Urinary bladder (tissue), 4 donors: ENCODE measurements around the gene SORCS3. TPM values are rescaled to one million over a fixed set of nuclear protein-coding genes. Genes with fewer than 3 reads are reported as not detected.

ENCODE experiments used
- DNase-seq: peaks from one replicate; pipeline ENCODE4 v3.0.0-alpha.2; 2015; ENCODE audit errors: extremely low spot score
- H3K27ac ChIP-seq: one replicate; pipeline ENCODE4 v1.5.1; 2013; ENCODE audit warnings: low read depth, mild to moderate bottlenecking, moderate library complexity
- H3K36me3 ChIP-seq: one replicate; pipeline ENCODE4 v1.6.1; 2013; ENCODE audit warnings: mild to moderate bottlenecking, moderate library complexity; ENCODE audit not compliant: insufficient read depth
- H3K4me1 ChIP-seq: one replicate; pipeline ENCODE4 v1.6.1; 2013; ENCODE audit warnings: mild to moderate bottlenecking, moderate library complexity; ENCODE audit not compliant: insufficient read depth
- H3K4me3 ChIP-seq: one replicate; pipeline ENCODE4 v1.5.1; 2013; ENCODE audit warnings: low read depth, low read length
- WGBS: extraction: QIAGEN DNeasy Blood & Tissue Kit; methylation state at CpG from one replicate; pipeline ENCODE4 v1.1.7; 2013; 5-methylcytosine and 5-hydroxymethylcytosine counted together
- polyA plus RNA-seq: library from polyadenylated mRNA; stranded (reverse); fragments of 200-250 nt; gene quantifications from one replicate; pipeline ENCODE4 v1.2.3, GENCODE V29; 2013
- total RNA-seq: library from RNA; depleted of rRNA; stranded (reverse); fragments of >200 nt; gene quantifications from one replicate; pipeline ENCODE4 v1.2.3, GENCODE V29; 2014
- donor health status: healthy with polysubstance abuse.
- donor health status: healthy.

SORCS3 gene
- total and polyA plus RNA-seq, 2 donors, result 0.27 to 1.3 TPM

GRCh38 chr10:104966563-104967297 lies 325.6 kb downstream of the SORCS3 start:
- no peak for DNase-seq
- H3K27ac ChIP-seq, result no peak overlapping the region
- no peaks in the 10 kb centered on the region for H3K36me3 ChIP-seq
- H3K4me3 ChIP-seq, result no peak overlapping the region
- 54% methylated on average over 2 of the region's 2 CpGs for WGBS
- no peaks in the 10 kb centered on the region for H3K4me1 ChIP-seq

GRCh38 chr10:104980368-104980767 lies 339.3 kb downstream of the SORCS3 start:
- H3K36me3 ChIP-seq, result no peaks in the 10 kb centered on the region
- H3K27ac ChIP-seq, result no peak overlapping the region
- WGBS, result 79% methylated on average over 2 of the region's 2 CpGs
- H3K4me1 ChIP-seq, result no peaks in the 10 kb centered on the region
- H3K4me3 ChIP-seq, result no peak overlapping the region
- no peak for DNase-seq

GRCh38 chr10:104981995-104982394 lies 340.9 kb downstream of the SORCS3 start:
- no peak for DNase-seq
- 82% methylated on average over 4 of the region's 4 CpGs for WGBS
- Histone ChIP-seq H3K4me3 (no peak overlapping the region), H3K27ac (no peak overlapping the region), H3K36me3 (no peaks in the 10 kb centered on the region), H3K4me1 (no peaks in the 10 kb centered on the region)

GRCh38 chr10:104988686-104989085 lies 347.6 kb downstream of the SORCS3 start:
- 76% methylated on average over 1 of the region's 1 CpG for WGBS
- H3K27ac ChIP-seq, result no peak overlapping the region
- DNase-seq, result no peak
- no peaks in the 10 kb centered on the region for H3K4me1 ChIP-seq
- H3K36me3 ChIP-seq, result no peaks in the 10 kb centered on the region
- H3K4me3 ChIP-seq, result no peak overlapping the region

- H3K4me3 ChIP-seq, result no peak overlapping the region
- DNase-seq, result no peak
- H3K27ac ChIP-seq, result no peak overlapping the region
- no peaks in the 10 kb centered on the region for H3K36me3 ChIP-seq
- no peaks in the 10 kb centered on the region for H3K4me1 ChIP-seq
Measured at GRCh38 chr10:104989880-104990279, 348.8 kb downstream of the SORCS3 start.

- H3K36me3 ChIP-seq, result no peaks in the 10 kb centered on the region
- WGBS, result 77% methylated on average over 6 of the region's 6 CpGs
- DNase-seq, result no peak
- H3K27ac ChIP-seq, result no peak overlapping the region
- H3K4me1 ChIP-seq, result no peaks in the 10 kb centered on the region
- H3K4me3 ChIP-seq, result no peak overlapping the region
Measured at GRCh38 chr10:104993085-104993484, 352.0 kb downstream of the SORCS3 start.

- Histone ChIP-seq H3K36me3 (no peaks in the 10 kb centered on the region), H3K4me3 (no peak overlapping the region), H3K4me1 (no peaks in the 10 kb centered on the region), H3K27ac (no peak overlapping the region)
- WGBS, result 80% methylated on average over 2 of the region's 2 CpGs
- DNase-seq, result no peak
Measured at GRCh38 chr10:105001269-105001668, 360.2 kb downstream of the SORCS3 start.

GRCh38 chr10:105010411-105011121 lies 369.5 kb downstream of the SORCS3 start:
- H3K4me3 ChIP-seq, result no peak overlapping the region
- no peaks in the 10 kb centered on the region for H3K4me1 ChIP-seq
- H3K27ac ChIP-seq, result no peak overlapping the region
- H3K36me3 ChIP-seq, result no peaks in the 10 kb centered on the region
- no peak for DNase-seq
- 47% methylated on average over 2 of the region's 2 CpGs for WGBS

- Histone ChIP-seq H3K4me3 (no peak overlapping the region), H3K4me1 (no peaks in the 10 kb centered on the region), H3K27ac (no peak overlapping the region), H3K36me3 (no peaks in the 10 kb centered on the region)
- DNase-seq, result no peak
- 69% methylated on average over 2 of the region's 2 CpGs for WGBS
Measured at GRCh38 chr10:105017116-105017515, 376.0 kb downstream of the SORCS3 start.

GRCh38 chr10:105017691-105018090 lies 376.6 kb downstream of the SORCS3 start:
- Histone ChIP-seq H3K4me1 (no peaks in the 10 kb centered on the region), H3K27ac (no peak overlapping the region), H3K4me3 (no peak overlapping the region), H3K36me3 (no peaks in the 10 kb centered on the region)
- DNase-seq, result no peak

GRCh38 chr10:105023211-105024111 lies 382.4 kb downstream of the SORCS3 start:
- Histone ChIP-seq H3K4me1 (no peaks in the 10 kb centered on the region), H3K4me3 (no peak overlapping the region), H3K27ac (no peak overlapping the region), H3K36me3 (no peaks in the 10 kb centered on the region)
- WGBS, result 62% methylated on average over 6 of the region's 6 CpGs
- DNase-seq, result no peak

GRCh38 chr10:105024184-105024583 lies 383.1 kb downstream of the SORCS3 start:
- Histone ChIP-seq H3K4me3 (no peak overlapping the region), H3K27ac (no peak overlapping the region), H3K36me3 (no peaks in the 10 kb centered on the region), H3K4me1 (no peaks in the 10 kb centered on the region)
- no peak for DNase-seq

- WGBS, result 61% methylated on average over 1 of the region's 1 CpG
- no peak for DNase-seq
- Histone ChIP-seq H3K36me3 (no peaks in the 10 kb centered on the region), H3K4me1 (no peaks in the 10 kb centered on the region), H3K4me3 (no peak overlapping the region), H3K27ac (no peak overlapping the region)
Measured at GRCh38 chr10:105025092-105025491, 384.0 kb downstream of the SORCS3 start.

- Histone ChIP-seq H3K4me3 (no peak overlapping the region), H3K4me1 (no peaks in the 10 kb centered on the region), H3K27ac (no peak overlapping the region), H3K36me3 (no peaks in the 10 kb centered on the region)
- 89% methylated on average over 5 of the region's 5 CpGs for WGBS
- DNase-seq, result no peak
Measured at GRCh38 chr10:105026566-105026965, 385.5 kb downstream of the SORCS3 start.
